Gastrocnemius medialis (tissue), 4 donors: ENCODE results near the gene MTHFD2L.

Experiments used
- POLR2A ChIP-seq, 2 donors: fragments of 450-650 bp; IDR thresholded peaks; one replicate each; pipeline ENCODE4 v1.6.1; 2017; ENCODE audit warnings: antibody characterized with exemption in 2 of 2, mild to moderate bottlenecking in 2 of 2, moderate library complexity in 2 of 2
- TF ChIP-seq, protein P1 (sequence below), 5 experiments: fragments of 450-650 bp in 3 of 5; fragments of 200-600 bp in 2 of 5; sonication (generic) in 2 of 5; IDR thresholded peaks in 4 of 5; conservative IDR thresholded peaks in 1 of 5; 1 replicate in 4 of 5; 2 replicates in 1 of 5; pipeline ENCODE4 v1.5.1; 2016 to 2019; ENCODE audit warnings: antibody characterized with exemption in 5 of 5, mild to moderate bottlenecking in 3 of 5, moderate library complexity in 3 of 5

DNA sequence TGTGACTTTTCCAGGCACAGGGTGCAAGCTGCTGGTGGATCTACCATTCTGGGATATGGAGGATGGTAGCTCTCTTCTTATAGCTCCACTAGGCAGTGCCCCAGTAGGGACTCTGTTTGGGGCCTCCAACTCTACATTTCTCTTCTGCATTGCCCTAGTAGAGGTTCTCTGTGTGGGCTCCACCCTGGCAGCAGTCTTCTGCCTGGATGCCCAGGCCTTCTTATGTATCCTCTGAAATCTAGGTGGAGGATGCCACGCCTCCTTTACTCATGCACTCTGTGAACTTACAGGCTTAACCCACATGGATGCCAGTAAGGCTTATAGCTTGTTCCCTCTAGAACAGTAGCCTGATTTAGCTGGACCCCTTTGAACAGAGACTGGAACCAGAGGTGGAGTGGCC is 186.1 kb downstream of the MTHFD2L start:
- TF ChIP-seq, protein P1, sequence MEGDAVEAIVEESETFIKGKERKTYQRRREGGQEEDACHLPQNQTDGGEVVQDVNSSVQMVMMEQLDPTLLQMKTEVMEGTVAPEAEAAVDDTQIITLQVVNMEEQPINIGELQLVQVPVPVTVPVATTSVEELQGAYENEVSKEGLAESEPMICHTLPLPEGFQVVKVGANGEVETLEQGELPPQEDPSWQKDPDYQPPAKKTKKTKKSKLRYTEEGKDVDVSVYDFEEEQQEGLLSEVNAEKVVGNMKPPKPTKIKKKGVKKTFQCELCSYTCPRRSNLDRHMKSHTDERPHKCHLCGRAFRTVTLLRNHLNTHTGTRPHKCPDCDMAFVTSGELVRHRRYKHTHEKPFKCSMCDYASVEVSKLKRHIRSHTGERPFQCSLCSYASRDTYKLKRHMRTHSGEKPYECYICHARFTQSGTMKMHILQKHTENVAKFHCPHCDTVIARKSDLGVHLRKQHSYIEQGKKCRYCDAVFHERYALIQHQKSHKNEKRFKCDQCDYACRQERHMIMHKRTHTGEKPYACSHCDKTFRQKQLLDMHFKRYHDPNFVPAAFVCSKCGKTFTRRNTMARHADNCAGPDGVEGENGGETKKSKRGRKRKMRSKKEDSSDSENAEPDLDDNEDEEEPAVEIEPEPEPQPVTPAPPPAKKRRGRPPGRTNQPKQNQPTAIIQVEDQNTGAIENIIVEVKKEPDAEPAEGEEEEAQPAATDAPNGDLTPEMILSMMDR (IDR thresholded peaks at IDR 0.05 in 4 of 5, conservative IDR thresholded peaks at IDR 0.05 in 1 of 5) = no peak
- TF ChIP-seq POLR2A (IDR thresholded peaks at IDR 0.05) = no peak
